Natural killer cell (primary cell): Measurements from ENCODE around the gene SLC43A1. TPM values are rescaled to one million over a fixed set of nuclear protein-coding genes. Genes with fewer than 3 reads are reported as not detected.

Source experiments
- ATAC-seq, 3 donors: fragments of 150-1000 bp in 2 of 3; fragments of 200-7000 bp in 1 of 3; cut with Tn5 transposase; 1 replicate in 1 of 3; 2 replicates in 2 of 3; pipeline ENCODE4 v1.10.0; 2021; ENCODE audit warnings: mild to moderate bottlenecking in 2 of 3, moderate library complexity in 2 of 3
- DNase-seq, 2 donors: peaks; one replicate each; pipeline versions ENCODE4 v3.0.0 to v3.0.0-alpha.2; 2013 to 2021; ENCODE audit warnings: mixed read lengths in 1 of 2
- H3K27ac ChIP-seq: one replicate; pipeline ENCODE4 v1.5.1; 2013; ENCODE audit warnings: mild to moderate bottlenecking, low read length
- H3K27me3 ChIP-seq: one replicate; pipeline ENCODE4 v1.6.1; 2013; ENCODE audit warnings: low read length; ENCODE audit not compliant: control insufficient read depth, insufficient read depth
- H3K36me3 ChIP-seq: one replicate; pipeline ENCODE4 v1.6.1; 2013; ENCODE audit warnings: low read length; ENCODE audit not compliant: control insufficient read depth, insufficient read depth
- H3K4me1 ChIP-seq: one replicate; pipeline ENCODE4 v1.6.1; 2013; ENCODE audit warnings: low read length; ENCODE audit not compliant: control insufficient read depth, insufficient read depth
- H3K4me3 ChIP-seq: one replicate; pipeline ENCODE4 v1.5.1; 2013; ENCODE audit warnings: low read length
- H3K9me3 ChIP-seq: one replicate; pipeline ENCODE4 v1.6.1; 2013; ENCODE audit warnings: low read length; ENCODE audit not compliant: control insufficient read depth, insufficient read depth
- H3K27ac Mint-ChIP-seq, 2 donors: one replicate each; pipeline ENCODE4 v1.8.0; 2022; ENCODE audit warnings: mild to moderate bottlenecking in 2 of 2, mixed read lengths in 2 of 2, moderate library complexity in 1 of 2
- H3K27me3 Mint-ChIP-seq, 2 donors: one replicate each; pipeline ENCODE4 v1.8.0; 2022; ENCODE audit warnings: low read depth in 2 of 2, mixed read lengths in 2 of 2
- H3K36me3 Mint-ChIP-seq: one replicate; pipeline ENCODE4 v1.8.0; 2022; ENCODE audit warnings: mixed read lengths
- H3K4me1 Mint-ChIP-seq, 2 donors: one replicate each; pipeline ENCODE4 v1.8.0; 2022; ENCODE audit warnings: mixed read lengths in 2 of 2
- H3K4me3 Mint-ChIP-seq: one replicate; pipeline ENCODE4 v1.8.0; 2022; ENCODE audit warnings: mild to moderate bottlenecking, moderate library complexity, mixed read lengths
- H3K9me3 Mint-ChIP-seq, 2 donors: one replicate each; pipeline ENCODE4 v1.8.0; 2022; ENCODE audit warnings: mixed read lengths in 2 of 2
- WGBS: methylation state at CpG from one replicate; pipeline ENCODE4 v1.1.7; 2013; ENCODE audit warnings: missing lambda C conversion rate; ENCODE audit not compliant: insufficient coverage; 5-methylcytosine and 5-hydroxymethylcytosine counted together
- intact Hi-C: fragments of 100-400 bp; cut with micrococcal nuclease; formaldehyde crosslinking; loops from one replicate; pipeline ENCODE4 v1.14.2; 2022
- total RNA-seq, 4 donors: library from RNA; stranded (reverse); fragments of 120-200 nt in 1 of 4; gene quantifications; one replicate each; pipeline versions ENCODE4 v1.2.3 to v1.2.4, GENCODE V29; 2013 to 2022
- TF ChIP-seq, protein P1 (sequence below): fragments of 200-600 bp; IDR thresholded peaks from one replicate; pipeline ENCODE4 v1.8.0; 2022; ENCODE audit warnings: antibody characterized with exemption

Gene SLC43A1
- total RNA-seq, 3 donors from 2014 or later (not counting 1 experiment from before 2014, with no cell fraction given): 11.3 to 20.6 (median 13.9) TPM

DNA sequence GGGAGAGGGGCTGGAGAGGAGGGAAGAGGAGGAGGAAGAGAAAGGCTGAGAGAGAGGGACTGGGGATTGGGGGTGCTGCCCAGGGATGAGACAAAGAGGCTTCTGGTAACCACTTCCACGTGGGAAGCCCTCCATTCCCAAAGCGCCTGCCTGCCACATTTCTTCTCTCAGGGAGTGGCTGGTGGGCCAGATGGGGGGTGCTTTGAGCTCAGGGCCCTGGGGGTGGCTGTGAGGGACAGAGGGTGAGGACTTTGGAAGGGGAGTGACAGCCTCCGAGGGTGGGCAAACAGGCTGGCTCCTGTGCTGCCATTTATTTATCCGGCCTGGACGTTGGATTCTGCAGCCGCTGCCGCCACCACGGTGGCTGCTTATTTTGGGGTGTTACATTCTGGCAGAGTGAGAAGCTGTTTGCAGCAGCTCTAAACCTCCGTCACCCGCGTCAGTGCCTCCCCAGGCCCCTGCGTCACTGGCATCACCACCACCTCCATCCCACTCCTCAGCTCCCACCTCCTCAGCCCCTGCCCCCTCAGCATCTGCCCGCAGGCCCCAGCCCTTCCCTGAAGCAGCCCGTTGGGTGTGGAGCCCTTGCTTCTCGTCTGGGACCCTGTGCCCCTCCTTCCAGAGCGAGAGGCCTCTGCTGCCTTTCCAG is 53.5 kb downstream of the SLC43A1 start:
- peaks cover 30% of the 10 kb centered on the region for H3K27me3 ChIP-seq
- no peak overlapping the region for H3K27ac ChIP-seq
- H3K4me1 ChIP-seq: peaks cover 54% of the 10 kb centered on the region
- DNase-seq: no peak
- WGBS: 88% methylated on average over 16 of the region's 16 CpGs
- Mint-ChIP-seq H3K9me3 (no peaks in the 10 kb centered on the region), H3K36me3 (no peaks in the 10 kb centered on the region), H3K27ac (no peak overlapping the region), H3K4me1 (peaks cover 34 to 52% of the 10 kb centered on the region in 2 donors), H3K27me3 (peaks cover 28 to 32% of the 10 kb centered on the region in 2 donors), H3K4me3 (peak overlapping the region; percentile 77)
- ATAC-seq: no peak
- no peaks in the 10 kb centered on the region for H3K36me3 ChIP-seq
- H3K9me3 ChIP-seq: no peaks in the 10 kb centered on the region
- TF ChIP-seq, protein P1, sequence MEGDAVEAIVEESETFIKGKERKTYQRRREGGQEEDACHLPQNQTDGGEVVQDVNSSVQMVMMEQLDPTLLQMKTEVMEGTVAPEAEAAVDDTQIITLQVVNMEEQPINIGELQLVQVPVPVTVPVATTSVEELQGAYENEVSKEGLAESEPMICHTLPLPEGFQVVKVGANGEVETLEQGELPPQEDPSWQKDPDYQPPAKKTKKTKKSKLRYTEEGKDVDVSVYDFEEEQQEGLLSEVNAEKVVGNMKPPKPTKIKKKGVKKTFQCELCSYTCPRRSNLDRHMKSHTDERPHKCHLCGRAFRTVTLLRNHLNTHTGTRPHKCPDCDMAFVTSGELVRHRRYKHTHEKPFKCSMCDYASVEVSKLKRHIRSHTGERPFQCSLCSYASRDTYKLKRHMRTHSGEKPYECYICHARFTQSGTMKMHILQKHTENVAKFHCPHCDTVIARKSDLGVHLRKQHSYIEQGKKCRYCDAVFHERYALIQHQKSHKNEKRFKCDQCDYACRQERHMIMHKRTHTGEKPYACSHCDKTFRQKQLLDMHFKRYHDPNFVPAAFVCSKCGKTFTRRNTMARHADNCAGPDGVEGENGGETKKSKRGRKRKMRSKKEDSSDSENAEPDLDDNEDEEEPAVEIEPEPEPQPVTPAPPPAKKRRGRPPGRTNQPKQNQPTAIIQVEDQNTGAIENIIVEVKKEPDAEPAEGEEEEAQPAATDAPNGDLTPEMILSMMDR: no peak
- H3K4me3 ChIP-seq: no peak overlapping the region
- intact Hi-C loops: no loop called here

DNA sequence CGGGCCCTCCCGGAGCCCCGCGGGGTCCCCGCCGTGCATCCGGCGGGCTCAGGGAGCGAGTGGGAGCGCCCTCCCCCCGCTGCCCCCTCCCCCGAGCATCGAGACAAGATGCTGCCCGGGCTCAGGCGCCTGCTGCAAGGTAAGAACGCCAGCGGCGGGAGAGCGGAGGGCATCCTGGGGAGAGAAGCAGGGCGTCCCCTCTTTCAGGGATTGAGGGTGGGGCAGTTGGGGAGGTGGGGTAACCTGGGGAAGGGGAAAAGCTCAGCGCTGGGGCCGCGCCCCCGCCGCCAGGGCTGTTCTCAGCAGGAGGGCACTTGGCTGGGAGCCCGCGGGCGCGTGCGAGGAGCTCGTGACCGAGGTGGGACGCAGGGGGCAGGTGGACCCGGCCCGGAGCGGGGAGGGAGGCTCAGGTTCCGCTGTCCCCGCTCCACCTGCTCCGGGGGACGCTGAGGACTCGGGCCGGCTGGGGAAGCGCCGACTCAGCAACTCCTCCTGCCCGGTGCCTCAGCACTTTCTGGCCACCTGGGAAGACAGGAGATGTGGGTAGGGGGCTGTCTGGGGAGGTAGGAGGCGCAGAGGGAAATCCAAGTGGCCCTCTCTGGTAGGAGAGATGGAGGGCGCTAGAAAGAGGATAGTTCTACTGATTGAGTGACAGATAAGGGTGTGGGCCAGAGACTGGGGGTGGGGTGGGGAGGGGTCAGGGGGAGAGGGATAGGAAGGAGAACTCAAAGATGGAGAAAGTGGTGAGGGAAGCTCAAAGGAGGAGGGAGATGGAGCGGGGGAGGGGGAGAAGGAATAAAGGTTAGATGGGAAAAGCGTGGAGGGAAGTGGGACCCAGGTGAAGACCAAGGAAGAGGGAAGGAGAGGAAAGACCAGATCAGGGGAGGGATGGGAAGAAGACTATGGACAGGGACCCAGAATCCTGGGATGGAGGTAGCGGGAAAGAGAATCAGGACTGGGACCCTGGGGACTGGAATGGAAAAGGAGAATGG is 54.4 kb downstream of the SLC43A1 start:
- H3K4me3 Mint-ChIP-seq: peak overlapping the region; percentile 77
- intact Hi-C loops: no loop called here
- Histone ChIP-seq H3K36me3 (no peaks in the 10 kb centered on the region), H3K9me3 (no peaks in the 10 kb centered on the region), H3K4me3 (no peak overlapping the region), H3K4me1 (peaks cover 54% of the 10 kb centered on the region), H3K27me3 (peaks cover 33% of the 10 kb centered on the region), H3K27ac (no peak overlapping the region)
- TF ChIP-seq, protein P1: no peak
- no peaks in the 10 kb centered on the region for H3K9me3 Mint-ChIP-seq
- peaks cover 35 to 52% of the 10 kb centered on the region in 2 donors for H3K4me1 Mint-ChIP-seq
- ATAC-seq (no peak), DNase-seq (no peak)
- H3K27me3 Mint-ChIP-seq: peaks cover 28 to 34% of the 10 kb centered on the region in 2 donors
- H3K36me3 Mint-ChIP-seq: no peaks in the 10 kb centered on the region
- no peak overlapping the region for H3K27ac Mint-ChIP-seq
- WGBS: 9% methylated on average over 50 of the region's 50 CpGs

DNA sequence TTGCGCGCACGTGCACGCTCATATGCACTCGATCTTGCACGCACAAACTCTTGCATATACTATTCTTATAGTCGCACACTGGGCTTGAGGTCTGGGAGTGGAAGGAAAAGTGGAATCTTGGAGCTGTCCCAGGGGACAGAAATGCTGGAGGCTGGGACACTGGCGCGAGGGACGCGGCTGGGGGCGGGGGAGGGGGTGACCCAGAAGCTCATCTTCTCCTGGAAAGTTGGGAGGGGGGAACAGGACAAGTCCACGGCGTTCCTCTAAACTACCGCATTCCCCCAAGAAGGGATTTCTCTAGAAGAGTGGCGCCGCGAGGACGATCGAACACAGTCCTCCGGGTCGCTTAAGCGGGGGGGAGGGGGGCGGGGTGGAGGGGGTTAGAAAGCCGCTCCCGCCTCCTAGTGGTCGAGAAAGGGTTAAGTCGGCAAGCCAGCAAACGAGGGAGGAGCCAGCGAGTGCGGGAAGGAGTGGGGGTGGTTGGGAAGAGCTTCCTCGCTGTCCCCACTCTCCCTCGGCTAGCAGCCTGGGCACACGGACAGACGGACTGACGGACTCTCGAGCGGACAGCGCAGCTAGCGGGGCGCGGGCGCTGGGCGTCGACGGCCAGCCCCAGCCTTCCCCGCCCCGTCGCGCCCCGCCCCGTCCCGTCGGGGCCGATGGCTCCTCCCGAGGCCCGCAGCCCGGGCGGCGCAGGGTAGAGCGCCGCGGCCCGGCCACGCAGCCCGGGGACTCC is 55.3 kb downstream of the SLC43A1 start, which contains the start of gene RTN4RL2:
TSS of gene RTN4RL2 (plus strand) at position 507 of the 736 bp plus-strand sequence. CDS start 338 bp downstream, outside the sequence.
- under 1% methylated on average over 61 of the region's 66 CpGs for WGBS
- intact Hi-C loops: no loop called here
- Histone ChIP-seq H3K27me3 (peaks cover 33% of the 10 kb centered on the region), H3K4me3 (no peak within 1 kb of the TSS), H3K9me3 (no peaks in the 10 kb centered on the region), H3K36me3 (no peaks in the 10 kb centered on the region), H3K4me1 (peaks cover 54% of the 10 kb centered on the region), H3K27ac (no peak within 1 kb of the TSS)
- Mint-ChIP-seq H3K36me3 (no peaks in the 10 kb centered on the region), H3K27ac (peak within 1 kb of the TSS; percentile 37 to 77), H3K27me3 (peaks cover 28 to 34% of the 10 kb centered on the region in 2 donors), H3K4me3 (peak within 1 kb of the TSS; percentile 85), H3K4me1 (peaks cover 35 to 52% of the 10 kb centered on the region in 2 donors), H3K9me3 (no peaks in the 10 kb centered on the region)
- DNase-seq (peak; percentile 25 to 54), ATAC-seq (peak; percentile 46 to 57 (median 50))
- TF ChIP-seq, protein P1: no peak
